ENCODE data around the gene MED27. TPM values are rescaled to one million over a fixed set of nuclear protein-coding genes. Genes with fewer than 3 reads are reported as not detected.

The MED27 gene
- total and polyA plus RNA-seq, 2 of the 13 experiments (the other 11 are each of a cell fraction or from before 2014, with no cell fraction given) = 16.9 to 19.0 TPM

GRCh38 chr9:132044176-132044875 is 35.3 kb downstream of the MED27 start:
- WGBS (ENCODE audit: low lambda C conversion rate) = 89% methylated on average over 8 of the region's 8 CpGs
- Histone ChIP-seq H3K36me3 (replicated peaks in 1 of 2; ENCODE audit: control insufficient read depth in 1 of 2, insufficient read depth in 2 of 2, low read length in 2 of 2) (no peaks in the 10 kb centered on the region; a peak in 1 of 5 replicates), H3K4me2 (ENCODE audit: low read depth, low read length) (no peak overlapping the region), H3K4me1 (ENCODE audit: insufficient read depth, low read length) (peaks cover 5% of the 10 kb centered on the region; the same call in 1 of the 2 replicates), H3K9ac (ENCODE audit: insufficient read depth, low read depth, low read length) (no peak overlapping the region), H3K27ac (ENCODE audit: extremely low read length, insufficient read depth, low read length) (no peak overlapping the region), H2AFZ (ENCODE audit: low read length) (no peak overlapping the region), H3K4me3 (replicated peaks in 1 of 3; ENCODE audit: insufficient read depth in 1 of 3, low read depth in 2 of 3, low read length in 3 of 3) (no peak overlapping the region), H3K27me3 (ENCODE audit: control insufficient read depth in 1 of 2, insufficient read depth in 2 of 2, low read length in 2 of 2) (no peaks in the 10 kb centered on the region), H4K20me1 (ENCODE audit: insufficient read depth, low read length) (no peaks in the 10 kb centered on the region), H3K9me3 (ENCODE audit: low read length) (no peaks in the 10 kb centered on the region), H3K79me2 (ENCODE audit: insufficient read depth, low read length) (peaks cover 6% of the 10 kb centered on the region)
- FAIRE-seq (no peak), DNase-seq (ENCODE audit: low spot score) (no peak), ATAC-seq (no peak)
- BruUV-seq (replicated peaks) = no TSS peak
- TF ChIP-seq PBX3 (CRISPR knock-in tag; IDR thresholded peaks at IDR 0.05; ENCODE audit: borderline replicate concordance) = no peak
- no peak for TF ChIP-seq ZNF484 (CRISPR knock-in tag; IDR thresholded peaks at IDR 0.05; ENCODE audit: borderline replicate concordance, low read depth)
- no peak for TF ChIP-seq ZNF576 (CRISPR knock-in tag; IDR thresholded peaks at IDR 0.05)
- no peak for TF ChIP-seq SUZ12 (IDR thresholded peaks at IDR 0.05; ENCODE audit: low read depth, low read length)
- TF ChIP-seq PHF8 (CRISPR knock-in tag; IDR thresholded peaks at IDR 0.05) = no peak
- no peak for TF ChIP-seq SMARCC2 (IDR thresholded peaks at IDR 0.05)
- peak; percentile 18 for TF ChIP-seq HNRNPK (IDR thresholded peaks at IDR 0.05; ENCODE audit: low read depth, low read length, poor library complexity, severe bottlenecking)
- no peak for TF ChIP-seq ZNF782 (CRISPR knock-in tag; IDR thresholded peaks at IDR 0.05; ENCODE audit: borderline replicate concordance)
- no peak for TF ChIP-seq RCOR2 (CRISPR knock-in tag; IDR thresholded peaks at IDR 0.05)
- in situ Hi-C loops (cut with HindIII; ENCODE audit: extremely low pct_ligation_motif_present, low pct_unique_long_range_greater_than_20kb) (no loop called here), intact Hi-C loops (cut with micrococcal nuclease; ENCODE audit: unreplicated experiment) (no loop called here)
- CTCF ChIA-PET (ENCODE audit: low intra/inter-chr PET ratio, low total read pairs) = no interaction called here
- POLR2A ChIA-PET = no interaction called here
